Thoracic aorta (tissue), 2 donors: ENCODE results near the gene SSR1. TPM values are rescaled to one million over a fixed set of nuclear protein-coding genes. Genes with fewer than 3 reads are reported as not detected.
A peak's percentile ranks its signal among the peaks of the same experiment; 100 is the strongest.
"Not testable (repeated sequence)": the region's sequence is repeated elsewhere in the genome, so short reads cannot be mapped to it uniquely, and the experiment has no call there.

Experiments
- ATAC-seq: fragments of 150-250 bp; one replicate; pipeline ENCODE4 v1.8.0; 2017; ENCODE audit warnings: low read depth; ENCODE audit not compliant: insufficient number of reproducible peaks, low FRiP score
- DNase-seq: peaks from one replicate; pipeline ENCODE4 v3.0.0-alpha.2; 2020; ENCODE audit warnings: low spot score
- H3K27ac ChIP-seq, 2 donors: fragments of 200-600 bp; sonication (generic); 1 replicate in 1 of 2; 2 replicates in 1 of 2; pipeline ENCODE4 v1.5.1; 2016; ENCODE audit warnings: mild to moderate bottlenecking in 2 of 2, moderate library complexity in 2 of 2
- H3K27me3 ChIP-seq: fragments of 200-600 bp; sonication (generic); replicated peaks from 2 replicates; pipeline ENCODE4 v1.6.0; 2016; ENCODE audit warnings: mild to moderate bottlenecking; ENCODE audit not compliant: insufficient read depth
- H3K36me3 ChIP-seq: fragments of 200-600 bp; sonication (generic); one replicate; pipeline ENCODE4 v1.5.1; 2016
- H3K4me1 ChIP-seq, 2 donors: fragments of 200-600 bp; sonication (generic); 1 replicate in 1 of 2; 2 replicates in 1 of 2; pipeline versions ENCODE4 v1.5.1 to v1.6.0; 2016; ENCODE audit warnings: low read depth in 2 of 2, mild to moderate bottlenecking in 1 of 2; ENCODE audit not compliant: control insufficient read depth in 1 of 2
- H3K4me3 ChIP-seq: fragments of 200-600 bp; sonication (generic); 2 replicates; pipeline ENCODE4 v1.5.1; 2016; ENCODE audit warnings: mild to moderate bottlenecking
- H3K9me3 ChIP-seq: fragments of 200-600 bp; sonication (generic); 2 replicates; pipeline ENCODE4 v1.5.1; 2016
- CTCF ChIP-seq: fragments of 200-600 bp; sonication (generic); IDR thresholded peaks from one replicate; pipeline ENCODE4 v1.5.1; 2019; ENCODE audit warnings: antibody characterized with exemption
- total RNA-seq, 2 donors: library from RNA; depleted of rRNA; stranded (reverse); fragments of >200 nt; gene quantifications; one replicate each; pipeline versions ENCODE4 v1.1.0 to v1.2.3, GENCODE V29; 2016

The SSR1 gene
- total RNA-seq = 10 to 100 TPM; 56.6 to 59.4 TPM

GRCh38 chr6:7312616-7313504 is at the start of gene SSR1:
TSS of gene SSR1 (minus strand) at chr6:7313199. CDS start at chr6:7313120, 79 bp downstream.
- peak within 1 kb of the TSS; percentile 88 to 89 for H3K27ac ChIP-seq
- no peak for TF ChIP-seq CTCF
- H3K4me3 ChIP-seq = peak within 1 kb of the TSS; percentile 84
- peak; percentile 98 for ATAC-seq
- no peaks in the 10 kb centered on the region for H3K27me3 ChIP-seq
- peaks cover 15% of the 10 kb centered on the region for H3K36me3 ChIP-seq
- DNase-seq = peak; percentile 90
- no peaks in the 10 kb centered on the region for H3K9me3 ChIP-seq
- peaks cover 13 to 28% of the 10 kb centered on the region in 2 donors for H3K4me1 ChIP-seq

GRCh38 chr6:7351916-7352315 is 38.9 kb upstream of the SSR1 start:
- not testable (repeated sequence) for H3K9me3 ChIP-seq, H3K36me3 ChIP-seq, H3K27me3 ChIP-seq, H3K4me3 ChIP-seq, H3K27ac ChIP-seq, DNase-seq, H3K4me1 ChIP-seq, ATAC-seq

GRCh38 chr6:7350591-7350990 is 37.6 kb upstream of the SSR1 start:
- not testable (repeated sequence) for ATAC-seq, H3K36me3 ChIP-seq, H3K4me1 ChIP-seq, H3K27ac ChIP-seq, H3K27me3 ChIP-seq, H3K4me3 ChIP-seq, H3K9me3 ChIP-seq, DNase-seq

GRCh38 chr6:7347551-7347997 is 34.6 kb upstream of the SSR1 start:
- H3K27me3 ChIP-seq, H3K36me3 ChIP-seq, DNase-seq, H3K27ac ChIP-seq, H3K4me1 ChIP-seq, H3K9me3 ChIP-seq, ATAC-seq, H3K4me3 ChIP-seq: not testable (repeated sequence)

GRCh38 chr6:7344773-7345450 is 31.9 kb upstream of the SSR1 start:
- not testable (repeated sequence) for H3K9me3 ChIP-seq, H3K27me3 ChIP-seq, H3K4me1 ChIP-seq, H3K36me3 ChIP-seq, H3K4me3 ChIP-seq, ATAC-seq, DNase-seq, H3K27ac ChIP-seq

GRCh38 chr6:7343546-7344475 is 30.8 kb upstream of the SSR1 start:
- no peak for TF ChIP-seq CTCF

More at GRCh38 chr6:7343546-7344475, 30.8 kb upstream of the SSR1 start:
- ATAC-seq (no peak), DNase-seq (no peak)
- H3K4me1 ChIP-seq = no peaks in the 10 kb centered on the region
- no peaks in the 10 kb centered on the region for H3K36me3 ChIP-seq
- no peaks in the 10 kb centered on the region for H3K9me3 ChIP-seq
- no peaks in the 10 kb centered on the region for H3K27me3 ChIP-seq
- no peak overlapping the region for H3K27ac ChIP-seq
- no peak overlapping the region for H3K4me3 ChIP-seq
